ENCODE data around the gene RCAN3. TPM values are rescaled to one million over a fixed set of nuclear protein-coding genes. Genes with fewer than 3 reads are reported as not detected.

The RCAN3 gene
- total RNA-seq, 4 donors from 2014 or later, result 5.4 to 15.7 (median 9.3) TPM

DNA sequence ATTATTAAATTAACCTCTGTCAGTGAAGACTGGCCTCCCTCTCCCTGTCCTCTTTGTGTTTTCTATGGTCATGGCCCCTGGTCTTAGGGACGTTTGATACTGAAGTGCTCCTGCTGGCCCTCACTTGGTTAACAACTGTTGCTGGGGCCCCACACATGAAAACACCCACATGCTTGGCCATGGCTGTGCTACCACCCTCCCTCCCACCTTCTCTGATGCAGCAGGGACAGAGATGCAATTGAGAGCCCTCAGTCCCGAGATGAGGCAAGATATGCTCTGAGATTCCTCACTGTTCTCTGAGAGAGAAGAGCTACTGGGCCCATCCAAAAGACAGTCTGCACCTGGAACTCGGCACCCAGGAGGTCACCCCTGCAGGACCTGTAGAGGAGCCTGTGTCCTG lies 86.6 kb downstream of the RCAN3 start:
- Histone ChIP-seq H3K36me3 (no peaks in the 10 kb centered on the region), H3K27ac (no peak overlapping the region), H3K4me1 (no peaks in the 10 kb centered on the region), H3K27me3 (no peaks in the 10 kb centered on the region), H3K9me3 (no peaks in the 10 kb centered on the region), H3K4me3 (no peak overlapping the region)
- no peak for TF ChIP-seq POLR2A (IDR thresholded peaks at IDR 0.05)
- TF ChIP-seq, protein P1, sequence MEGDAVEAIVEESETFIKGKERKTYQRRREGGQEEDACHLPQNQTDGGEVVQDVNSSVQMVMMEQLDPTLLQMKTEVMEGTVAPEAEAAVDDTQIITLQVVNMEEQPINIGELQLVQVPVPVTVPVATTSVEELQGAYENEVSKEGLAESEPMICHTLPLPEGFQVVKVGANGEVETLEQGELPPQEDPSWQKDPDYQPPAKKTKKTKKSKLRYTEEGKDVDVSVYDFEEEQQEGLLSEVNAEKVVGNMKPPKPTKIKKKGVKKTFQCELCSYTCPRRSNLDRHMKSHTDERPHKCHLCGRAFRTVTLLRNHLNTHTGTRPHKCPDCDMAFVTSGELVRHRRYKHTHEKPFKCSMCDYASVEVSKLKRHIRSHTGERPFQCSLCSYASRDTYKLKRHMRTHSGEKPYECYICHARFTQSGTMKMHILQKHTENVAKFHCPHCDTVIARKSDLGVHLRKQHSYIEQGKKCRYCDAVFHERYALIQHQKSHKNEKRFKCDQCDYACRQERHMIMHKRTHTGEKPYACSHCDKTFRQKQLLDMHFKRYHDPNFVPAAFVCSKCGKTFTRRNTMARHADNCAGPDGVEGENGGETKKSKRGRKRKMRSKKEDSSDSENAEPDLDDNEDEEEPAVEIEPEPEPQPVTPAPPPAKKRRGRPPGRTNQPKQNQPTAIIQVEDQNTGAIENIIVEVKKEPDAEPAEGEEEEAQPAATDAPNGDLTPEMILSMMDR (IDR thresholded peaks at IDR 0.05), result no peak
- no peak for DNase-seq

Other genes with a start within 250 kb of the RCAN3 start
- gene GRHL3, start 183.5 kb upstream of the RCAN3 start, total RNA-seq, result 1 to 10 TPM in 1 of 4 donors, under 1 TPM in 2, not detected in 1; 0.35 to 1.1 (median 0.66) TPM
- gene STPG1, start 89.1 kb upstream of the RCAN3 start, total RNA-seq, result 10 to 100 TPM in 3 of 4 donors, 1 to 10 TPM in 1; 3.3 to 16.5 (median 15.1) TPM
- 10 to 100 TPM; 38.0 to 74.3 (median 57.3) TPM for gene NIPAL3, start 87.0 kb upstream of the RCAN3 start, total RNA-seq
- gene NCMAP, start 53.3 kb downstream of the RCAN3 start, total RNA-seq, result 1 to 10 TPM; 1.6 to 9.5 (median 4.2) TPM
- gene SRRM1, start 140.5 kb downstream of the RCAN3 start, total RNA-seq, result 100 to 1,000 TPM; 103 to 404 (median 157) TPM
- gene CLIC4, start 242.6 kb downstream of the RCAN3 start, total RNA-seq, result 10 to 100 TPM; 17.3 to 63.5 (median 32.6) TPM

Data from Peyer's patch (tissue), 4 donors.